ENCODE measurements around the gene CORO2A.

The CORO2A gene

GRCh38 chr9:98215821-98216220 lies 23.4 kb upstream of the CORO2A start:
- H3K4me3 ChIP-seq (ENCODE audit: low read length), result no peak overlapping the region
- DNase-seq (ENCODE audit: low read depth), result no peak
- peak; percentile 49 for TF ChIP-seq CTCF (IDR thresholded peaks at IDR 0.05; ENCODE audit: insufficient read depth, low read depth, low read length, missing control alignments)

- TF ChIP-seq CTCF (IDR thresholded peaks at IDR 0.05; ENCODE audit: insufficient read depth, low read depth, low read length, missing control alignments), result no peak
- no peak for DNase-seq (ENCODE audit: low read depth)
- H3K4me3 ChIP-seq (ENCODE audit: low read length), result no peak overlapping the region
These were observed 22.8 kb upstream of the CORO2A start for GRCh38 chr9:98215271-98215670.

GRCh38 chr9:98214811-98215210 lies 22.4 kb upstream of the CORO2A start:
- no peak for TF ChIP-seq CTCF (IDR thresholded peaks at IDR 0.05; ENCODE audit: insufficient read depth, low read depth, low read length, missing control alignments)
- DNase-seq (ENCODE audit: low read depth), result no peak
- H3K4me3 ChIP-seq (ENCODE audit: low read length), result no peak overlapping the region

- no peak for TF ChIP-seq CTCF (IDR thresholded peaks at IDR 0.05; ENCODE audit: insufficient read depth, low read depth, low read length, missing control alignments)
- H3K4me3 ChIP-seq (ENCODE audit: low read length), result no peak overlapping the region
- DNase-seq (ENCODE audit: low read depth), result no peak
These were observed 18.8 kb upstream of the CORO2A start for GRCh38 chr9:98211260-98211659.

DNA sequence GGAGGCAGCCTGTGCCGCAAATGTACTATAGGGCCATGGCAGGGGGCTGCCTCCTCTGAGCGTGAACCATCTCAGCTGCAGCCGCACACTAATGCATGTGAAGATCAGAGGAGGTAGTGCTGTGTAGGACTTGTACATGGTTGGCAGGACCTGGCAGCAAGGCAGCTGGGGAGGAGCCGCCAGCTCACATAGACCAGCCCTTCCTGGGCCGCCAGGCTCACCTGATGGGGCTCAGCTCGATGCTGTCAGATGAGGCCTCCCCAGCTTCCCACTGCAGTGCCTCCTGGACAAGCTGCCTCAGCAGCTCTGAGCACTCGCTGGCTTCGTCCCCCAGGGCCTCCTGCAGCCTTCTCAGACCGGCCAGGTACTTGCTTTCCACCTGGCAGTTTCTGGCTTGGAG lies 18.0 kb upstream of the CORO2A start:
- DNase-seq (ENCODE audit: low read depth), result no peak
- no peak for TF ChIP-seq CTCF (IDR thresholded peaks at IDR 0.05; ENCODE audit: insufficient read depth, low read depth, low read length, missing control alignments)
- H3K4me3 ChIP-seq (ENCODE audit: low read length), result no peak overlapping the region

DNA sequence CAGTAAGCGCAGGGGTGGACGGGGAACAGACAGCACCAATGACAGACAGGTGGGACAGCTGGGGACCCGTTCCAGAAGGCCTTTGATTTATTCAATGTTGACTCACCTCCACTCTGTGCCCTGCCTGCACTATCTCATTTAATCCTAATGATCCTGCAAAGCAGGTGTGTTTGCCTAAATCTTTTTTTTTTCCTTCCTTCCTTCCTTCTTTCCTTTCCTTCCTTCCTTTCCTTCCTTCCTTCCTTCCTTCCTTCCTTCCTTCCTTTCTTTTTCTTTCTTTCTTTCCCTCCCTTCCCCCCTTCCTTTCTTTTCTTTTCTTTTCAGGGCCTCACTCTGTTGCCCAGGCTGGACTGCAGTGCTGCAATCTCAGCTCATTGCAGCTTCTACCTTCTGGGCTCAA lies 17.1 kb upstream of the CORO2A start:
- H3K4me3 ChIP-seq (ENCODE audit: low read length), result no peak overlapping the region
- no peak for TF ChIP-seq CTCF (IDR thresholded peaks at IDR 0.05; ENCODE audit: insufficient read depth, low read depth, low read length, missing control alignments)
- DNase-seq (ENCODE audit: low read depth), result no peak

- no peak overlapping the region for H3K4me3 ChIP-seq (ENCODE audit: low read length)
- no peak for DNase-seq (ENCODE audit: low read depth)
- no peak for TF ChIP-seq CTCF (IDR thresholded peaks at IDR 0.05; ENCODE audit: insufficient read depth, low read depth, low read length, missing control alignments)
These were observed 16.2 kb upstream of the CORO2A start for GRCh38 chr9:98208635-98209034.
